HepG2 (cell line): ENCODE measurements around the gene RAB17. TPM values are rescaled to one million over a fixed set of nuclear protein-coding genes. Genes with fewer than 3 reads are reported as not detected.

Source experiments
- ATAC-seq: fragments of 200-7000 bp; cut with Tn5 transposase; 3 replicates; pipeline ENCODE4 v1.9.1; 2020; ENCODE audit warnings: mild to moderate bottlenecking, moderate library complexity
- BruUV-seq: library from RNA; stranded (reverse); fragments of 400-500 nt; replicated peaks from 2 replicates; lab custom pipeline; 2021; lab: Mats Ljungman, UMichigan
- CTCF ChIA-PET: fragments of 300-600 bp; formaldehyde crosslinking; extraction: SDS; loops from one replicate; lab custom pipeline; 2021; ENCODE audit warnings: low total read pairs, inconsistent platforms, low intra/inter-chr PET ratio; lab: Yijun Ruan, JAX
- POLR2A ChIA-PET: fragments of 350-600 bp; sonication (Branson Sonifier 250); formaldehyde crosslinking; loops from one replicate; lab custom pipeline; 2020; ENCODE audit warnings: antibody characterized with exemption, inconsistent platforms; lab: Yijun Ruan, JAX
- DNase-seq: peaks from one replicate; pipeline ENCODE4 v3.0.0-alpha.2; 2015; ENCODE audit warnings: low spot score
- FAIRE-seq: peaks from 3 replicates; lab custom pipeline; 2011; peaks lifted over from hg19 to GRCh38; lab: Jason Lieb, UNC
- H2AFZ ChIP-seq: one replicate; pipeline ENCODE4 v1.6.1; 2011; ENCODE audit warnings: low read length, inconsistent platforms
- H3K27ac ChIP-seq: fragments of 300-600 bp; 3 replicates; pipeline ENCODE4 v1.8.0; 2011; ENCODE audit warnings: mixed run types, mild to moderate bottlenecking, mixed read lengths, low read length, inconsistent platforms; ENCODE audit not compliant: insufficient read depth; ENCODE audit errors: extremely low read length
- H3K27me3 ChIP-seq, 2 experiments: fragments of 200-600 bp in 1 of 2; 2 replicates in 1 of 2; 3 replicates in 1 of 2; pipeline versions ENCODE4 v1.6.0 to v1.8.0; 2011; ENCODE audit warnings: low read length in 2 of 2, mild to moderate bottlenecking in 2 of 2, moderate library complexity in 2 of 2, inconsistent platforms in 1 of 2; ENCODE audit not compliant: insufficient read depth in 2 of 2, control insufficient read depth in 1 of 2
- H3K36me3 ChIP-seq, 2 experiments: fragments of 200-600 bp in 1 of 2; replicated peaks in 1 of 2; 2 replicates in 1 of 2; 3 replicates in 1 of 2; pipeline versions ENCODE4 v1.5.1 to v1.8.0; 2011; ENCODE audit warnings: low read length in 2 of 2, inconsistent platforms in 1 of 2; ENCODE audit not compliant: insufficient read depth in 2 of 2, control insufficient read depth in 1 of 2
- H3K4me1 ChIP-seq: 2 replicates; pipeline ENCODE4 v1.5.1; 2012; ENCODE audit warnings: low read length, inconsistent platforms; ENCODE audit not compliant: insufficient read depth
- H3K4me2 ChIP-seq: 2 replicates; pipeline ENCODE4 v1.6.0; 2011; ENCODE audit warnings: low read depth, low read length, inconsistent platforms
- H3K4me3 ChIP-seq, 3 experiments: fragments of 200-600 bp in 1 of 3; sonication (generic), shearing (Covaris generic) in 1 of 3; replicated peaks in 1 of 3; 2 replicates each; pipeline ENCODE4 v1.5.1; 2011 to 2016; ENCODE audit warnings: low read length in 3 of 3, inconsistent platforms in 2 of 3, low read depth in 2 of 3, mild to moderate bottlenecking in 2 of 3, control low read depth in 1 of 3, mixed read lengths in 1 of 3; ENCODE audit not compliant: insufficient read depth in 1 of 3
- H3K79me2 ChIP-seq: one replicate; pipeline ENCODE4 v1.6.1; 2011; ENCODE audit warnings: low read length, inconsistent platforms; ENCODE audit not compliant: insufficient read depth
- H3K9ac ChIP-seq: 2 replicates; pipeline ENCODE4 v1.6.0; 2011; ENCODE audit warnings: mild to moderate bottlenecking, low read depth, low read length, inconsistent platforms; ENCODE audit not compliant: insufficient read depth
- H3K9me3 ChIP-seq: 2 replicates; pipeline ENCODE4 v1.5.1; 2012; ENCODE audit warnings: mild to moderate bottlenecking, low read length
- H4K20me1 ChIP-seq: 2 replicates; pipeline ENCODE4 v1.6.0; 2011; ENCODE audit warnings: inconsistent platforms, mild to moderate bottlenecking, low read length, moderate library complexity; ENCODE audit not compliant: insufficient read depth
- BRCA1 ChIP-seq: sonication (generic); formaldehyde crosslinking; IDR thresholded peaks from 2 replicates; pipeline ENCODE4 v1.4.0; 2020; ENCODE audit warnings: missing genetic modification reagents
- JUND ChIP-seq: sonication (generic); formaldehyde crosslinking; IDR thresholded peaks from 2 replicates; pipeline ENCODE4 v1.8.0; 2022; ENCODE audit warnings: mild to moderate bottlenecking, missing genetic modification reagents
- PAWR ChIP-seq: sonication (generic); formaldehyde crosslinking; IDR thresholded peaks from 2 replicates; pipeline ENCODE4 v1.4.0; 2020; ENCODE audit warnings: missing genetic modification reagents, mild to moderate bottlenecking, borderline replicate concordance
- PHF20 ChIP-seq: sonication (generic); formaldehyde crosslinking; IDR thresholded peaks from 2 replicates; pipeline ENCODE4 v1.5.0; 2020; ENCODE audit warnings: mild to moderate bottlenecking, missing genetic modification reagents
- RAD51 ChIP-seq: fragments of 450-650 bp; IDR thresholded peaks from 2 replicates; pipeline ENCODE4 v1.6.1; 2016; ENCODE audit warnings: borderline replicate concordance
- RNF219 ChIP-seq: sonication (generic); formaldehyde crosslinking; IDR thresholded peaks from 2 replicates; pipeline ENCODE4 v1.5.0; 2020; ENCODE audit warnings: mild to moderate bottlenecking, missing genetic modification reagents
- THAP11 ChIP-seq: IDR thresholded peaks from 2 replicates; pipeline ENCODE4 v1.6.1; 2016; ENCODE audit warnings: missing biosample characterization, missing genetic modification reagents
- TOE1 ChIP-seq: sonication (generic); formaldehyde crosslinking; IDR thresholded peaks from 2 replicates; pipeline ENCODE4 v1.4.0; 2020; ENCODE audit warnings: mild to moderate bottlenecking, missing genetic modification reagents
- UBTF ChIP-seq: sonication (generic); formaldehyde crosslinking; IDR thresholded peaks from 2 replicates; pipeline ENCODE4 v1.4.0; 2020; ENCODE audit warnings: mild to moderate bottlenecking, missing genetic modification reagents
- ZNF232 ChIP-seq: sonication (generic); formaldehyde crosslinking; IDR thresholded peaks from 2 replicates; pipeline ENCODE4 v1.4.0; 2020; ENCODE audit warnings: missing genetic modification reagents, borderline replicate concordance
- ZNF331 ChIP-seq: sonication (generic); formaldehyde crosslinking; IDR thresholded peaks from 2 replicates; pipeline ENCODE4 v1.4.0; 2020; ENCODE audit warnings: missing genetic modification reagents
- ZNF761 ChIP-seq: sonication (generic); formaldehyde crosslinking; conservative IDR thresholded peaks from 2 replicates; pipeline ENCODE4 v1.4.0; 2020; ENCODE audit warnings: mild to moderate bottlenecking, missing genetic modification reagents
- WGBS: methylation state at CpG from one replicate; pipeline ENCODE4 v1.1.6; 2017; ENCODE audit warnings: low lambda C conversion rate; 5-methylcytosine and 5-hydroxymethylcytosine counted together
- in situ Hi-C: cut with HindIII; loops from 2 replicates; pipeline ENCODE4 v1.10.0; 2017; ENCODE audit warnings: low pct_unique_long_range_greater_than_20kb; ENCODE audit not compliant: extremely low pct_ligation_motif_present
- intact Hi-C: fragments of 100-400 bp; cut with micrococcal nuclease; formaldehyde crosslinking; loops from one replicate; pipeline ENCODE4 v1.10.0; 2022; ENCODE audit not compliant: unreplicated experiment
- polyA plus RNA-seq, 8 experiments: library from polyadenylated mRNA; depleted of rRNA in 3 of 8; stranded (reverse) in 7 of 8; unstranded in 1 of 8; fragments of >200 nt; fragmentation: Illumina TruSeq in 4 of 8; extraction: Trizol in 4 of 8; gene quantifications; 2 replicates each; pipeline versions ENCODE4 v1.2.1 to v1.2.3, GENCODE V29; 2011 to 2016; ENCODE audit warnings: low read depth in 4 of 8, missing spikeins in 1 of 8, mixed read lengths in 1 of 8; ENCODE audit not compliant: insufficient read depth in 1 of 8
- total RNA-seq, 5 experiments: library from RNA; depleted of rRNA; stranded (reverse); fragments of >200 nt; fragmentation: Illumina TruSeq; extraction: Trizol; gene quantifications; 2 replicates each; pipeline ENCODE4 v1.2.3, GENCODE V29; 2016; ENCODE audit warnings: low read depth in 1 of 5
- TF ChIP-seq, protein P1 (sequence below): sonication (generic); formaldehyde crosslinking; IDR thresholded peaks from 2 replicates; pipeline ENCODE4 v1.4.0; 2020; ENCODE audit warnings: missing genetic modification reagents, borderline replicate concordance

RAB17 gene
- total and polyA plus RNA-seq, 2 of the 13 experiments (the other 11 are each of a cell fraction or from before 2014, with no cell fraction given), result 68.0 to 124 TPM

GRCh38 chr2:237532160-237532559 is 58.4 kb downstream of the RAB17 start (continued):
- TF ChIP-seq UBTF (CRISPR knock-in tag) (no peak), THAP11 (no peak)

DNA sequence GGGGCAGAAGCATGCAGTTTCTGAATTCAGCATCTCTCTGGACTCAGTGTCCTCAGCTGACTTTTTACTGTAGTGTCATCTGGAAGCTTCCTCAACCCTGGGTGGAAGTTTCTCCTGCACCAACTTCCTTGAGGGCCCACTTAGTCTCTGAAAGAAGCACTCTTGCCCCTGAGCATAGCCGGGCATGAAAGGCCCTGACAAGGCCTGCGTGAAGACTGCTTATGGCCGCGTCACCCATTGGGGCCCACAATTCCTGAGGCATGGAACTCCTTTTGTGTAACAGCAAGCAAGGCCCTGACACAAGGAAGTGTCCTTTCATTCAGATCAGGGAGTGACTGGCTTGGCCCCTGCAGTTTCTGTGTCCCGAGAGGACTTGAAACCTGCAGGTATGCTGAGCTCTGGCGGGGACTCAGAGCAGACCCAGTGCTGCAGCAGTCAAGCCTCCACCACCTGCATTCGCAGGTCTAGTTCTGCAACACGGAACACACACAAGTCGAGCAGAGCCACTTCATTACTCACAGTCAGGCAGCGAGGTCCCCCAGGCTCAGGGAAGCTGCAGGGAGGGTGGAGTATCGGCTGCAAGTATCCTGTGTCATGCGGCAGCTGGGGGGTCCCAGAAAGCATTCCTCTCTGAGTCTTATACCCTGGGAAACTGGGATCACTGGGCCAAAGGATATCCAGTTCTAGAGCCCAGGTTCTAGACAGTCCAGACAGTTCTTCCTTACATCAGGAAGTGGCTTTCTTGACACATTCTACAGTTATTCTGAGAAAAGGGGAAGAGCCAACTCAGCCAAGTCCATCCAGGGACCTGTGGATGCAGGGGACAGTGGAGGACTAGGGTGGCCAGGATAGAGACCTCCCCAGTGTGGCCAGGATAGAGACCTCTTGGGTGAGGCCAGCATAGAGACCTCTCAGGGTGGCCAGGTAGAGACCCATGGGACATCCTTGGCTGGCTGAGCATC is 59.8 kb downstream of the RAB17 start:
- no peaks in the 10 kb centered on the region for H3K36me3 ChIP-seq
- ATAC-seq, result no peak; the same call in 2 of the 3 replicates

More for the DNA sequence above, 59.8 kb downstream of the RAB17 start:
- DNase-seq, result no peak
- no peak overlapping the region for H3K4me3 ChIP-seq
- no peaks in the 10 kb centered on the region for H3K9me3 ChIP-seq
- TF ChIP-seq TOE1 (no peak), ZNF761 (CRISPR knock-in tag) (no peak), RNF219 (CRISPR knock-in tag) (no peak), BRCA1 (CRISPR knock-in tag) (no peak), ZNF331 (CRISPR knock-in tag) (no peak), PAWR (CRISPR knock-in tag) (no peak), JUND (CRISPR knock-in tag) (no peak), PHF20 (CRISPR knock-in tag) (no peak), ZNF232 (CRISPR knock-in tag) (no peak), RAD51 (no peak)
- TF ChIP-seq, protein P1, sequence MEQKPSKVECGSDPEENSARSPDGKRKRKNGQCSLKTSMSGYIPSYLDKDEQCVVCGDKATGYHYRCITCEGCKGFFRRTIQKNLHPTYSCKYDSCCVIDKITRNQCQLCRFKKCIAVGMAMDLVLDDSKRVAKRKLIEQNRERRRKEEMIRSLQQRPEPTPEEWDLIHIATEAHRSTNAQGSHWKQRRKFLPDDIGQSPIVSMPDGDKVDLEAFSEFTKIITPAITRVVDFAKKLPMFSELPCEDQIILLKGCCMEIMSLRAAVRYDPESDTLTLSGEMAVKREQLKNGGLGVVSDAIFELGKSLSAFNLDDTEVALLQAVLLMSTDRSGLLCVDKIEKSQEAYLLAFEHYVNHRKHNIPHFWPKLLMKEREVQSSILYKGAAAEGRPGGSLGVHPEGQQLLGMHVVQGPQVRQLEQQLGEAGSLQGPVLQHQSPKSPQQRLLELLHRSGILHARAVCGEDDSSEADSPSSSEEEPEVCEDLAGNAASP, result no peak
- no peak overlapping the region for H3K9ac ChIP-seq
- no TSS peak for BruUV-seq
- no peak overlapping the region for H2AFZ ChIP-seq
- H3K79me2 ChIP-seq, result no peaks in the 10 kb centered on the region
- no peak for FAIRE-seq
- 51% methylated on average over 8 of the region's 12 CpGs for WGBS
- no peak overlapping the region for H3K27ac ChIP-seq
- CTCF ChIA-PET, result no interaction called here
- POLR2A ChIA-PET, result no interaction called here
- no peaks in the 10 kb centered on the region for H4K20me1 ChIP-seq
- no peaks in the 10 kb centered on the region for H3K4me1 ChIP-seq
- in situ Hi-C loops (no loop called here), intact Hi-C loops (no loop called here)
- H3K4me2 ChIP-seq, result no peak overlapping the region
- peaks cover 12 to 64% of the 10 kb centered on the region in 2 experiments; a peak in 4 of 5 replicates for H3K27me3 ChIP-seq
